Parathyroid adenoma (tissue), 2 donors: ENCODE results near the gene SSC4D.

Experiments
- H2AFZ ChIP-seq: fragments of 300-600 bp; sonication (generic); one replicate; pipeline ENCODE4 v1.7.0; 2017; ENCODE audit warnings: antibody characterized with exemption, mild to moderate bottlenecking
- H3K27ac ChIP-seq: fragments of 300-600 bp; sonication (generic); one replicate; pipeline ENCODE4 v1.7.0; 2017
- H3K27me3 ChIP-seq: fragments of 300-600 bp; sonication (generic); one replicate; pipeline ENCODE4 v1.7.0; 2017; ENCODE audit warnings: low read length; ENCODE audit not compliant: control insufficient read depth, insufficient read depth
- H3K36me3 ChIP-seq: fragments of 300-600 bp; sonication (generic); one replicate; pipeline ENCODE4 v1.7.0; 2017; ENCODE audit warnings: low read length; ENCODE audit not compliant: control insufficient read depth, insufficient read depth
- H3K4me1 ChIP-seq: fragments of 300-600 bp; sonication (generic); one replicate; pipeline ENCODE4 v1.7.0; 2017; ENCODE audit warnings: control low read depth
- H3K4me2 ChIP-seq: fragments of 300-600 bp; sonication (generic); one replicate; pipeline ENCODE4 v1.7.0; 2017; ENCODE audit warnings: low read length
- H3K4me3 ChIP-seq: fragments of 300-600 bp; sonication (generic); one replicate; pipeline ENCODE4 v1.7.0; 2017; ENCODE audit warnings: low read depth, low read length
- H3K79me2 ChIP-seq: fragments of 300-600 bp; sonication (generic); one replicate; pipeline ENCODE4 v1.7.0; 2017; ENCODE audit warnings: control low read depth
- H3K9ac ChIP-seq: fragments of 300-600 bp; sonication (generic); one replicate; pipeline ENCODE4 v1.7.0; 2017; ENCODE audit warnings: mild to moderate bottlenecking
- H3K9me3 ChIP-seq: fragments of 300-600 bp; sonication (generic); one replicate; pipeline ENCODE4 v1.7.0; 2017; ENCODE audit warnings: low read length; ENCODE audit not compliant: control insufficient read depth
- CTCF ChIP-seq: fragments of 300-600 bp; sonication (generic); IDR thresholded peaks from one replicate; pipeline ENCODE4 v1.7.0; 2017; ENCODE audit warnings: antibody characterized with exemption, mild to moderate bottlenecking
- donor health status: primary hyperparathyroidism.

The SSC4D gene

DNA sequence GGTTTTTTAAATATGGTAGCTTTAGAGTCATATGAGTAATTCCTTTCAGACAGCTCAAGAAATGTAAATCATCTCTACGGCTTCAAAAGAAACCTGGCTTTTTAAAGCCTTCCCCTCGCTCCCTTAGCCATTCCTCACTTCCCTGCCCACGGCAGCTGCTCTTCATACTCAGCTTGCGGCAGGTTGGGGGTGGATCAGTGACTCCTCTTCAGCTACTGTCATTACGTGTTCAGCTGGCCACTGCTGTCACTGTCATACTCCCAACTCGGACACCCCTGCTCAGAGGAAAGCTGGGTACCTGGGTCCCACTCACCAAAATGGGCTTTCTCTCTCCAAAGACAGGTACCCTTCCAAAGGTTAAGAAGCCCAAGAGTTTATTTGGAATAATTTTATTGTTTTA lies 57.3 kb downstream of the SSC4D start:
- Histone ChIP-seq H3K9ac (no peak overlapping the region), H3K4me1 (no peaks in the 10 kb centered on the region)
- TF ChIP-seq CTCF, result no peak

GRCh38 chr7:76351372-76351771 lies 58.1 kb downstream of the SSC4D start:
- TF ChIP-seq CTCF, result no peak
- no peak overlapping the region for H3K4me2 ChIP-seq

More for the DNA sequence above, 57.3 kb downstream of the SSC4D start:
- no peaks in the 10 kb centered on the region for H3K27me3 ChIP-seq
- no peak overlapping the region for H3K4me3 ChIP-seq
- H3K9me3 ChIP-seq, result no peaks in the 10 kb centered on the region
- no peak overlapping the region for H3K4me2 ChIP-seq
- no peaks in the 10 kb centered on the region for H3K36me3 ChIP-seq
- no peak overlapping the region for H2AFZ ChIP-seq
- H3K27ac ChIP-seq, result no peak overlapping the region
- H3K79me2 ChIP-seq, result peaks cover 82% of the 10 kb centered on the region

DNA sequence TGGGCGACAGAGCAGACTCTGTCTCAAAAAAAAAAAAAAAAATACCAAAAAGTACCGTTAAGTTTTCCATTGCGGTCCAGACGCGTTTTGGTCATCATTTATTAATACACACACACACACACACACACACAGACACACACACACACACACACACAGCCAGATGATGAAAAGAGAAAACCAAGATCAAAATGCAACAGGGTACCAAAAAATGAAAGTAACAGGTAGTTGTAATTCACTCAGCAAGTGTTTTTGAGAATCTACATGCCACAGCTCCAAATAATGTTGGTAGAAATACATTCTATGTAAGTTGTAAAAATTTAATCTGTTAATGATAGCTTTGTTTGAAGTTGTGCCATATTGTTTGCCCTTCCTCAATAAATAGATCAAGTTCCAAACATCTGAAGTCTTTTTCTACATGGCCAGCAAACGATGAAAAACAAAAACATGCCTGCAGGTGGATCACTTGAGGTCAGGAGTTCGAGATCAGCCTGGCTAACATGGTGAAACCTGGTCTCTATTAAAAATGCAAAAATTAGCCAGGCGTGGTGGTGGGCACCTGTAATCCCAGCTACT lies 60.1 kb downstream of the SSC4D start:
- Histone ChIP-seq H3K4me3 (no peak overlapping the region), H3K4me1 (no peaks in the 10 kb centered on the region), H3K9ac (no peak overlapping the region), H3K27ac (no peak overlapping the region), H2AFZ (no peak overlapping the region), H3K79me2 (peaks cover 86% of the 10 kb centered on the region), H3K9me3 (no peaks in the 10 kb centered on the region), H3K36me3 (no peaks in the 10 kb centered on the region), H3K4me2 (no peak overlapping the region), H3K27me3 (no peaks in the 10 kb centered on the region)
- no peak for TF ChIP-seq CTCF

More at GRCh38 chr7:76351372-76351771, 58.1 kb downstream of the SSC4D start:
- Histone ChIP-seq H3K27me3 (no peaks in the 10 kb centered on the region), H3K9me3 (no peaks in the 10 kb centered on the region), H2AFZ (no peak overlapping the region), H3K4me1 (no peaks in the 10 kb centered on the region), H3K9ac (no peak overlapping the region), H3K36me3 (no peaks in the 10 kb centered on the region), H3K79me2 (peaks cover 88% of the 10 kb centered on the region), H3K27ac (no peak overlapping the region), H3K4me3 (no peak overlapping the region)

DNA sequence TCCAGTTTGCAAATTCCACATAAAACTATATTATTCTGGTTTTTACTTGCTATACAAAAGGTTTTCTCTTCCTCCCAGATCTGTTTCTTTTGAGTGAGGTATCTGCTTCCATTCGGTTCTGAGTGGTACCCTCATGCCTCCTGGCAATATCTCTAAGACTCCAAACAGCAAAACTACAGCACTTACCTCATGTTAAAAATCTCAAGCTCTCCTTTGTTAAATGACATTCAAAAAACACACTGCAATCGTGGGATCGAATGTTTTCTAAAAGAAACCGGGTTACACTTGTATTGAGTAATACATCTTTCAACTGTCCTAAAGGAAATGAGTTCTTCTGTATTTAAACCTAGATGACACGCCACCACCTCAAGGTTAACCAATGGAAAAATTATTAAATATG lies 61.8 kb downstream of the SSC4D start:
- Histone ChIP-seq H3K9me3 (no peaks in the 10 kb centered on the region), H3K4me2 (no peak overlapping the region), H3K4me3 (no peak overlapping the region), H3K79me2 (peaks cover 86% of the 10 kb centered on the region), H3K9ac (no peak overlapping the region), H2AFZ (no peak overlapping the region), H3K27me3 (no peaks in the 10 kb centered on the region), H3K27ac (no peak overlapping the region), H3K4me1 (no peaks in the 10 kb centered on the region), H3K36me3 (no peaks in the 10 kb centered on the region)
- TF ChIP-seq CTCF, result no peak

DNA sequence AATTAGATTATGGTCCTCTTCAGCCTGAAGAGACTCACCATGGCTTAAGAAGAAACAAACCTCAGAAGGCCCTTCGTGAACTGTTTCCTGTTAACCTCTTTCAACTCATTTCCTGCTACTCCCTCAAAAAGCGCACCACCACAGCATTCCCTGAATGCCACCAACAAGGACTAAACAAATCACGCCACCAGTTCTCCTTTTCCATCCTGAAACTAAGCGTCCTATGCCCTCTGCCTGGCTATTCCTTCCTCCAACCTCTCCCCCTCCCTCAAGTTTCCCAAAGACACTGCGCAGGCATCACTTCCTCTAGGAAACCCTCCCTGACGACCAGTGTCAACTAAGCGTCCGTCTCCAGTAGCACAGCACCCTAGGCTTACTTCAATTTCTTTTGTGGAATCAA lies 62.7 kb downstream of the SSC4D start:
- no peaks in the 10 kb centered on the region for H3K4me1 ChIP-seq
- no peak for TF ChIP-seq CTCF
- peaks cover 88% of the 10 kb centered on the region for H3K79me2 ChIP-seq
- H3K4me2 ChIP-seq, result no peak overlapping the region
- no peak overlapping the region for H3K9ac ChIP-seq
- no peaks in the 10 kb centered on the region for H3K36me3 ChIP-seq
- no peaks in the 10 kb centered on the region for H3K27me3 ChIP-seq
- no peak overlapping the region for H2AFZ ChIP-seq
- no peak overlapping the region for H3K4me3 ChIP-seq
- no peaks in the 10 kb centered on the region for H3K9me3 ChIP-seq
- peak overlapping the region; percentile 58 for H3K27ac ChIP-seq
